Calu3 (cell line): ENCODE results near the gene SLC17A7. TPM values are rescaled to one million over a fixed set of nuclear protein-coding genes. Genes with fewer than 3 reads are reported as not detected.

Source experiments
- BruUV-seq: library from RNA; stranded (reverse); fragments of 400-500 nt; replicated peaks from 2 replicates; lab custom pipeline; 2021; lab: Mats Ljungman, UMichigan
- CTCF ChIA-PET: fragments of 300-600 bp; sonication (Branson Sonifier 250); formaldehyde crosslinking; loops from one replicate; lab custom pipeline; 2022; ENCODE audit warnings: antibody characterized with exemption; lab: Charles Lee
- DNase-seq: peaks from one replicate; pipeline ENCODE4 v3.0.0; 2022
- H3K27ac Mint-ChIP-seq: one replicate; pipeline ENCODE4 v1.8.0; 2022; ENCODE audit warnings: mixed read lengths; ENCODE audit not compliant: unreplicated experiment
- H3K27me3 Mint-ChIP-seq: one replicate; pipeline ENCODE4 v1.8.0; 2022; ENCODE audit warnings: mixed read lengths; ENCODE audit not compliant: unreplicated experiment
- H3K36me3 Mint-ChIP-seq: one replicate; pipeline ENCODE4 v1.8.0; 2022; ENCODE audit warnings: mild to moderate bottlenecking, moderate library complexity, mixed read lengths; ENCODE audit not compliant: insufficient read depth, unreplicated experiment
- H3K4me1 Mint-ChIP-seq: one replicate; pipeline ENCODE4 v1.8.0; 2022; ENCODE audit warnings: mild to moderate bottlenecking, low read depth, mixed read lengths; ENCODE audit not compliant: unreplicated experiment
- H3K4me3 Mint-ChIP-seq: one replicate; pipeline ENCODE4 v1.8.0; 2022; ENCODE audit warnings: mild to moderate bottlenecking, low read depth, moderate library complexity, mixed read lengths; ENCODE audit not compliant: unreplicated experiment
- H3K9me3 Mint-ChIP-seq: one replicate; pipeline ENCODE4 v1.8.0; 2022; ENCODE audit warnings: low read depth, mixed read lengths; ENCODE audit not compliant: unreplicated experiment
- CTCF ChIP-seq: fragments of 200-600 bp; IDR thresholded peaks from one replicate; pipeline ENCODE4 v1.8.0; 2022; ENCODE audit warnings: antibody characterized with exemption; ENCODE audit not compliant: unreplicated experiment
- intact Hi-C: fragments of 100-400 bp; cut with micrococcal nuclease; formaldehyde crosslinking; loops from one replicate; pipeline ENCODE4 v1.10.0; 2022; ENCODE audit not compliant: unreplicated experiment
- total RNA-seq: library from RNA; stranded (reverse); gene quantifications from 2 replicates; pipeline ENCODE4 v1.2.3, GENCODE V29; 2022

The SLC17A7 gene
- total RNA-seq, 1 experiment from 2014 or later: not detected

DNA sequence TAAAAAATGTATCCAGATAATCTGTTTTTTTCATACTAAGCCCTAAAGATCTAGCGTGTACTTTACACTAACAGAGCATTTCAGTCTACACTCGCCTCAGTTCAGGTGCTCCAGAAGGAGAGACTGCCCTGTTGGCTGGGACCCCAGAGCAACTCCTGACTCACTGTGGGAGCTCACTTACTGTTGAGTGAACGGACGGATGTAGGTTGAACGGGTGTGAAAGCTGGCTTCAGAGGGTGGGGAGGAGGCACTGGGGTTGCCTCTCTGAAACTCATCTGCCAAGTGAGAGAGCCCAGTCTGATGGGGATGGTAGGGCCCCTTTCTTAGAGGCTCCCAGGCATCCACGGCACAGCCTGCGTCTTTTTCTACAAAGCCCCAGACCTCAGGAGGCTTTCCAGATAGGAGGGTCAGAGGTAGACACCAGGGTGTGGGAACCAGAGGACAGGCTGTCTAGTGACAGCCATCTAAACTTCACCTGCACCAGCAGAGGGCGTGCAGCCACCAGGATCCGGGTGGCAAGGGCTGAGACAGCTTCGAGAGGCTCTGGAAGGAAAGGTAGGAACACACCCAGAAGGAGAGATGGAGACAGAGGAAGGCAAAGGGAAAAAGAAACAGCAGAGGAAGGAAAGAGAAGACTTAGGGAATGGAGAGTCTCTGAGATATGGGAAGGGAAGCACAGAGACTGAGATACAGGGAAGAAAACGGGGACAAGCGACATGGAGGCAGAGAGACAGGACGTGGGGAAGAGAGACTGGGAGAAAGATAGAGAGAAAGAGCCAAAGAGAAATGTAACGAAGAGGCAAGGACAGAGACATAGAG lies 49.5 kb downstream of the SLC17A7 start:
- BruUV-seq: no TSS peak
- Mint-ChIP-seq H3K27ac (no peak overlapping the region), H3K36me3 (no peaks in the 10 kb centered on the region), H3K4me1 (peaks cover 9% of the 10 kb centered on the region), H3K27me3 (peaks cover 83% of the 10 kb centered on the region), H3K4me3 (no peak overlapping the region), H3K9me3 (no peaks in the 10 kb centered on the region)
- intact Hi-C loops: loop anchor here (1.0 to 5.0 kb wide), 3 partner anchors 36 to 181 kb away; partner anchors contain the start of gene GFY
- peak; percentile 87 for DNase-seq
- CTCF ChIA-PET: interaction anchor here (0.5 to 1.5 kb wide), 5 partner anchors 8 to 82 kb away, joined by 3 to 10 read pairs (median 3); partner anchors contain the start of gene FLT3LG
- TF ChIP-seq CTCF: peak; percentile 85

GRCh38 chr19:49390929-49391359 lies 50.4 kb downstream of the SLC17A7 start:
- CTCF ChIA-PET: interaction anchor here (0.6 to 1.5 kb wide), 5 partner anchors 16 to 284 kb away, joined by 3 to 10 read pairs (median 4); no protein-coding TSS in a partner anchor
- no peak for DNase-seq
- H3K9me3 Mint-ChIP-seq: no peaks in the 10 kb centered on the region
- no peak overlapping the region for H3K27ac Mint-ChIP-seq
- peaks cover 75% of the 10 kb centered on the region for H3K27me3 Mint-ChIP-seq
- no TSS peak for BruUV-seq
- H3K36me3 Mint-ChIP-seq: no peaks in the 10 kb centered on the region
- H3K4me3 Mint-ChIP-seq: no peak overlapping the region
- no peak for TF ChIP-seq CTCF
- intact Hi-C loops: loop anchor here (5.0 kb wide), 2 partner anchors 36 to 181 kb away; partner anchors contain the start of gene GFY
- peaks cover 9% of the 10 kb centered on the region for H3K4me1 Mint-ChIP-seq

- TF ChIP-seq CTCF: no peak
- BruUV-seq: no TSS peak
- Mint-ChIP-seq H3K9me3 (no peaks in the 10 kb centered on the region), H3K36me3 (no peaks in the 10 kb centered on the region), H3K27me3 (peaks cover 69% of the 10 kb centered on the region), H3K4me3 (no peak overlapping the region), H3K27ac (no peak overlapping the region), H3K4me1 (peaks cover 9% of the 10 kb centered on the region)
- intact Hi-C loops: loop anchor here (5.0 kb wide), 2 partner anchors 37 to 182 kb away; partner anchors contain the start of gene GFY
- CTCF ChIA-PET: interaction anchor here (0.6 to 0.7 kb wide), 3 partner anchors 17 to 285 kb away, joined by 3 to 4 read pairs (median 3); no protein-coding TSS in a partner anchor
- DNase-seq: no peak
Measured at GRCh38 chr19:49390131-49390928, 51.0 kb downstream of the SLC17A7 start.

- CTCF ChIA-PET: no interaction called here
- Mint-ChIP-seq H3K4me3 (no peak overlapping the region), H3K9me3 (no peaks in the 10 kb centered on the region), H3K4me1 (peaks cover 9% of the 10 kb centered on the region), H3K36me3 (no peaks in the 10 kb centered on the region), H3K27me3 (peaks cover 59% of the 10 kb centered on the region), H3K27ac (no peak overlapping the region)
- intact Hi-C loops: no loop called here
- BruUV-seq: no TSS peak
- DNase-seq: no peak
- TF ChIP-seq CTCF: no peak
Measured at GRCh38 chr19:49389406-49389805, 51.9 kb downstream of the SLC17A7 start.
